HK-2 (cell line): Measurements from ENCODE around the gene SPTB.

Experiments used
- DNase-seq: peaks from one replicate; pipeline ENCODE4 v3.0.0-alpha.2; 2018; ENCODE audit not compliant: unreplicated experiment

SPTB gene

DNA sequence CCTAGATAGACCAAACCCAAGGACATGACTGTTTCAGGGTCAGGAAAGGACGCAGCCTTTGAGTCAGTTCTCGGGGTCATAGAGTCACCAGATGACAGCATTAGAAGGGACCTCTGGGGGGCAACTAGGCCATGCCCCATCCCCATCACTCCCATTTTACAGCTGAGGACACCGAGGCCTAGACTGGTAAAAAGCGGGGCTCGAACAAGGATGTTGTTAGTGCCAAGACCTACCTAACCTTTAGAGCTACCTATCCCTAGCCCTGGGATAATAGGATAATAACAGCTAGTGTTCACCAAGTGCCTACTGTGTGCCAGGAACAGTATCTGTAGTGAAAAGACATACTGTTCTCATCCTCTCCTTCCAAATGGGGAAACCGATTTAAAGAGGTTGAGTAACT lies 126.8 kb downstream of the SPTB start:
- DNase-seq: no peak

DNA sequence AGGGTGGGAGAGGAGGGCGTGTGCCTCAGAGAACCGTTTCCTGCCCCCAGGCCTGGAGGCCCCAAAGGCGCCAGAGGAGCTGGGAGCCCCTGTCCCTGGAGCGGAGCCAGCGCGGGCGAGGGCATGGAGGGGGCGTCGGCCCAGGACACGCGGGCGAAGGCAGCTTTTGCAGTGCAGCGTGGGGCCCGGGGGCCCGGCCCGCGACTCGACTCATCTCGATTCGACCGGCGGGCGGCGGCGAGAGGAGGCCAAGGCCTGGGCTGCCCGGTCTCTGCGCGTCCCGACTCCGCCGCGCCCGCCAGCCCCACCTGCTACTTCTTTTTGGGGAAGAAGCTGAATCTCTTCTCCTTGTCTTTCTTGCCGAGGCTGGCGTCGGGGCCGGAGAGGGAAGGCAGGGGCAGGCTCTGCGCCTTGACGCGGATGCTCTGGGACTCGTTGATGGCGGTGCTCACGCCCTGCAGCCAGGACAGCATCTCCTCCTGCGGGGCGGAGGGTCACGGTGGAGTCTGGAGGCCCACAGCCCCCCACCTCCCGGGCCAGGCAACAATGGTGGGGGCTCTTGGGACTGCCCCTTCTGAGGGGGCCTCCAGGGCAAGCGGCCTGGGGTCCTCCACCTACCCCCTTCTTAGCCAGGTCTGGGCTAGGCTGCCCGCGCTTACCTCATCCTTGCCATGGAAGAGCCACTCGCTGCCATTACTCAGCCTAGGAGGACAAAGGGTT lies 130.6 kb downstream of the SPTB start:
- no peak for DNase-seq

DNA sequence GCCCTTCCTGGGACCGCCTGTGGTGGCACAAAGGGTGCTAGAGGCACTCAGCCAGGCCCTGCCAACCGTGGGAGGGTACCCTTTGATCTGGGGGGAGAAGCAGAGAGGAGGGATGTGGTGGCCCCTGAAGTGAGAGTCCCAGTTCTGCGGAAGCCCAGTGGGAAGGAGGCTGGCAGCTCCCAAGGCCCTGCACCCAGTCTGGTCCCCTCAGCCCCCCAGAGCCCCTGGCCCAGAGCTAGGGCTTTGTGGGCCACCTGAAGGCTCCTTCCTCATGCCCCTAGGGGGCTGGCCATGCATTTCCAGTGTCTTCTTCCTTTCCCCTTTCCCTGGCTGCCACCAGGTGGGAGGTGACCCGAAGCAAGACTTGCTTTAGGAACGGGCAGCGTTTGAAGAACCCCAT lies 131.2 kb downstream of the SPTB start:
- DNase-seq: no peak

DNA sequence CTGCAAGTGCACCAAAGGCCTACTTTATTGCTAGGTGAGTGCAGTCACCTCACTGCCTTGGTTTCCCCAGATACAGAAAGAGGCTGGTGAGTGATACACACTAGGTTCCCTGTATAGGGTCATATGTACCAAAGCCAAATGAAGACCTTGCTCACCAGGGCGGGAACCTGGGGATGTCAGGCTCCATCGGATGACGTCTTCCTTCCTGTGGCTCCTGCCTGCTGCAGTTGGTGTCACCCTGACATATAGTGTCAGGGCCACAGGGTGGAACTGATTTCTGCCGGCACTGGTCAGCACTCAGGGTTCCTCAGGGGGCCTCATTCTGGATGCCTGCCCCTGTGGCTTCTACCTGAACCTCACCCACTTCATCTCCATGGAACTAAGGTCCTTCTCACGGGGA lies 132.4 kb downstream of the SPTB start:
- DNase-seq: no peak

DNA sequence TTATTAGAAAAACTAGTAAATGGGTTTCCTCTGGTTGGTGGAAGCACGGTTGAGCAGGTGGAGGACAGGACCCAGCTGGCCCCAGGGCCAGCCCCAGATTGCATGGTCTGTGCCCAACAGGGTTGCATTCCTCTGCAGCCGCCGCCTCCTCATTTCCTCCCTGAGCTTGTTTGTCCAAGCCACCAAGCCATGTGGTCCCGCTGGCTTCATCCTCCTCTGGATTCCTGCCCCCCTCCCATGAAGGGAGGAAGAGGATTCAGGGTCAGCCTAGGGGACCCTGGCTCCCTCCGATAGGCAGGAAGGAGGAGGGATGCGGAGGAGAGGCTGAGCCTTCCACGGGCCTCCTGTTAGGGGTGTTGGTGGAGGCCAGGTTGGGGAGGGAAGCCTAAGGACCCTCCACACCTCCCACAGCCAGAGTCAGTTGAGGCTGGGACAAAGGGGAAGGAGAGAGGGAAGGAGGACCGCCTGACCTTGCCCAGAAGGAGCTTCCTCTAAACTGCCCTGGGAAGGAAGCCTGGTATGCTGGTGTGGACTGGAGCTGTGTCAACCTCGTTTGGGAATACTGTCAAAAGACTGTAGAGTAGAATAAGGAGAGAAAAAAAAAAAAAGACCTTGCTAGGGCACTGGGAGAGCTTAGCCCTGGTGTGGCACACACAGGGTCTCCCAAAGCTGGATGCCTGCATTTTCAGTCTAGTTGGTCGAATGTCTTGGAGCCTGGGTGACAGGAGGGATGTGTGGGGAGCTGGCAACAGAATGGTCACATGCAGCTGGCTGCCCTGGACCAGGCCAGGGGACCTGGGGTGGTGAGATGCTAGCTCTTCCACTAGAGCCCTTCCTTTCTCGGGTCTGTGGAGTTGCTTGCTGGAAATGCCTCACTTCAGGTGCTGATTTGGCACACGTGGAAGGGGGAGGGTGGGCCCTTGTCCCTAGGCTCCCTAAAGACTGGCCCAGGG lies 133.1 kb downstream of the SPTB start:
- DNase-seq: no peak

DNA sequence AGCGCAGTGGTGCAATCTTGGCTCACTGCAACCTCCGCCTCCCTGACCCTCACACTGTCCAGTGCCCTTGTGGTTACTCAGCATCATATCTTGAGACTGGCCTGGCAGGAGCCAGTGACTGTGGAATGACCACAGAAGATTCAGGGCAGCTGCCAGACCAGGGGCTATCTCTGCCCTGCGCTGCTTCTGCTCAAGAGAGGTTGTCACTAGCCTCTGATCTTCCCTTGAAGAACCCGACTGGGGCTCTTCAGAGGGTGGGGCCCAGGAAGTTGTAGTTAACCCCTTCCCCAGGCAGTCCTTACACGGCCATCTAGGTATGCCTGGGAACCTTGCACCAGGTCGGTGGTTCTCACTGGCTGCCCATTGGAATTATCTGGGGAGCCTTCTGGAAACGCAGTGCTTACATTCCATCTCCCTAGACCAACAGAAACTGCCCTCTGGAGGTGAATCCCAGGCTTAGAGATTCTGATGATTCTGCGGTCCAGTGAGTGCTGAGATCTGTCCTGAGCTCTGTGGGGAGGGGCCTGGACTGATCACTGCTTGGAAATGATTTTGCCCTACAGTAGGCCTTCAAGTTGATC lies 134.1 kb downstream of the SPTB start:
- DNase-seq: no peak

DNA sequence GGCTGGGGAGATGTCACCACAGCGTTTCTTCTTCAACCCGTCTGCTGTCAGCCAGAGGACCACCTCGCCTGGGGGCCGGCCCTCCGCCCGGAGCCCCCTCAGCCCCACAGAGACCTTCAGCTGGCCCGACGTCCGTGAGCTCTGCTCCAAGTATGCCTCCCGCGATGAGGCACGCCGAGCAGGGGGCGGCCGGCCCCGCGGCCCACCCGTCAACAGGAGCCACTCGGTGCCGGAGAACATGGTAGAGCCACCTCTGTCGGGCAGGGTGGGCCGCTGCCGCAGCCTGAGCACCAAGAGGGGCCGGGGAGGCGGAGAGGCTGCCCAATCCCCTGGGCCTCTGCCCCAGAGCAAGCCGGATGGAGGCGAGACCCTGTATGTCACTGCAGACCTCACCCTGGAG lies 136.6 kb downstream of the SPTB start:
- DNase-seq: no peak

DNA sequence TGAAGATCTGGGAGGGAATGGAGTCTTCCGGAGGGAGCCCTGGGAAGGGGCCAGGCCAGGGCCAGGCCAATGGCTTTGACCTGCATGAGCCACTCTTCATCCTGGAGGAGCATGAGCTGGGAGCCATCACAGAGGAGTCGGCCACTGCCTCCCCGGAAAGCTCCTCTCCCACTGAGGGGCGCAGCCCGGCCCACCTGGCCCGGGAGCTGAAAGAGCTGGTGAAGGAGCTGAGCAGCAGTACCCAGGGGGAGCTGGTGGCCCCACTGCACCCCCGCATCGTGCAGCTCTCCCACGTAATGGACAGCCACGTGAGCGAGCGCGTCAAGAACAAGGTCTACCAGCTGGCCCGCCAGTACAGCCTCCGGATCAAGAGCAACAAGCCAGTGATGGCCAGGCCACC lies 137.7 kb downstream of the SPTB start:
- no peak for DNase-seq

DNA sequence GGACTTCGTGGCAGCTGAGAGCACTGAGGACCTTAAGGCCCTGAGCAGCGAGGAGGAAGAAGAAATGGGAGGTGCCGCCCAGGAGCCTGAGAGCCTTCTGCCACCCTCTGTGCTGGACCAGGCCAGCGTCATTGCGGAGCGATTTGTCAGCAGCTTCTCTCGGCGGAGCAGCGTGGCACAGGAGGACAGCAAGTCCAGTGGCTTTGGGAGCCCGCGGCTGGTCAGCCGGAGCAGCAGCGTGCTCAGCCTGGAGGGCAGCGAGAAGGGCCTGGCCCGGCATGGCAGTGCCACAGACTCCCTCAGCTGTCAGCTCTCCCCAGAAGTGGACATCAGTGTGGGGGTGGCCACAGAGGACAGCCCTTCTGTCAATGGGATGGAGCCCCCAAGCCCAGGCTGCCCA lies 138.5 kb downstream of the SPTB start:
- DNase-seq: no peak

DNA sequence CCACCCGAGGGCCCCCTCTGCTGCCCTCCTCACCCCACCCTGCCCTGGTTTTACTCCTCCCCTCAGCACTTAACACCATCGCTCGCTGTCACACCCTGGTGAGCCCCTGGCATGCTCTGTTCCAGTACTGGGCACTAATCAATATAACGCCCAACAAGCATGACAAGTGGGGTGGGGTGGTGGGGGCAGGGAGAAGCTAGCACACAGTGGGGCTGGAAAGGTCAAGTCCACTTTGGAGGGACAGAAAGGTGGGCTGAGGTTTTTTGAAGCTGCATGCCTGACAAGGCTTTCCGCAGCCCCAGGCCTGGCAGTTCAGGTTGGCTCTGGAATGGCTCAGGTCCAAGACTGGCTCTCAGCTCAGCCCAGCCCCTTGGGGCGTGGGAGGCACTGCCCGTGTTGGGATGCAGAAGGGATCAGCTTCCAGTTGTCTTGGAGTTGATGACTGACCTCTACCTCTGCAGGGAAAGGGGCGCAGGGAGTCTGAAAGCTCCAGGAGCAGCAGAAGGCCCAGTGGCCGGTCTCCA lies 141.4 kb downstream of the SPTB start:
- DNase-seq: no peak

DNA sequence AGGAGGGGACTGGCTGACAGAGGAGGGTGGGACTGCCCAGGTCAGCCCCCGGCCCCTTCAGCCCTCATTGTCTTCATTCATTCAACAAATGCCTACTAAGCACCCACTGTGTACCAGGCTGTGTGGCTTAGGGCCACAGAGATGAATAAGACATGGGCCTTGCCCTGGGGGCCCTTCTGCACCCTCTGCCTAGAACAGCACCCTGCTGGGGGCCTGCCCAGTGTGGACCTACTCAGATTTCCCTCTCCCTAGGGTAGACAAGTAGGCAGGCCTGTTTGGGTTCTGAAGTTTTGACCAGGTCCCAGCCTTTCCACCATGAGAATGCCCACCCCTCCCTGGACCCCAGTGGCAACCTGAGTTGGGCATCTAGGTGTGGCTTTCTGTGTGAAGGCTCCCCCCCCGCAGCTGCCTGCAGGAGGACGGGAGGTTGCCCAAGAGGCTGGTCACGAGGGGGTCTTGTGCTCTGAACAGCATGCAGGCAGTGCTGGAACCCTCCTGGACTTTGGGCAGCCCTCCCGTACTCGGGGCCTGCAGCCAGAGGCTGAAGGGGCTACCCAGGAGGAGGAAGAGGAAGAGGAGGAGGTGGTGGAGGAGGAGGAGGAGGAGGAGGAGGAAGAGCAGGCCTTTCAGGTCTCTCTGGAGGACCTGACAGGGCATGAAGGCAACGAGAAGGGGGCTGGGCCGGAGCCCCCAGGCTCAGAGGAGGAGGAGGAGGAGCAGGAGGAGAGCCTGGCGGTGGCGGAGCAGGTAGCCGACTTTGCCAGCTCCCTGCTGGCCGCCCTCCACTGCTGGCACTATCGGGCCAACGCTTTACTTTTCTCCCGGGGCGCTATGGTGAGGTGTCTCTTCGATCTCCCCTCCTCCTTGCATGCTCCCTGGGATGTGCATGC lies 142.1 kb downstream of the SPTB start:
- DNase-seq: no peak

DNA sequence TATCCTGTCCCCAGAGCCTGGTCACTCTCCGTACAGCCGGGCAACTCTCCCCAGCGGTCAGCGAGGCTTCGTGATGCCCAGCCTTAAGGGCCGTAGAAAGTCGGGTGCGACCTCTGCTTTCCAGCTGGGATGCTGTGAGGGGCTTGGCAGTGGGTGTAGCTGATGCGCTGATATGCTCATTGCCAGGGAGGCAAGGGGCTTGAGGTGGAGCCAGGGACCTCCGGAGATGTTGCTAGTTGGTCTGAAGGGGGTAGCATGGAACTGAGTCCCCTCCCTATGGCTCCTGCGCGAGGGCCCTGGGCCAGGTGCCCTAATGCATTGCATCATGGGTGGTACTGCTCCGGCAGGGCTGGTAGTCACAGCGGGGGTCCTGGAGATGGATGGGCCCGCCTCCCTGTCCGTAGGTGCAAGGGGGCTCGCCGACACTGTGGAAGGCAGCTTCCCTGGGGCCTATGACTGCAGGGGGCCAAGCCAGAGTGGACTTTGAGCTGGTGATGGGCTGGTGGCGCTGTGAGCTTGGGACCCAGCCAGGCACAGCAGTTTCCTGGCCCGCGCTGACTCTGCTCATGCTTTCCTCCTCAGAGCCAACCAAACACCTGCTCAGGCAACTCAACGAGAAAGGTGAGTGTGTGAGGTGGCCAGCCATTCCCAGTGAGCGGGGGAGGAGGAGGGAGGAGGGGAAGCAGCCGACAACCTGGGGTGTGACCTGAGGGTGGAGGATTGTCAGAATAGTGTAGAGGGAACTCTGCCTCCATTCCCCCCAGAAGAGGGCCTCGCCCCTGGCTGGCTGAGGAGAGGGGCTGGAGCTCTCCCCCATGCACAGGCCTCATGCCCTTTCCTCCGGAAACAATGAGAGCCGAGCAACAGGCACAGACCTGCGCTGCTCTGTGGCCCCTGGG lies 143.2 kb downstream of the SPTB start:
- no peak for DNase-seq

DNA sequence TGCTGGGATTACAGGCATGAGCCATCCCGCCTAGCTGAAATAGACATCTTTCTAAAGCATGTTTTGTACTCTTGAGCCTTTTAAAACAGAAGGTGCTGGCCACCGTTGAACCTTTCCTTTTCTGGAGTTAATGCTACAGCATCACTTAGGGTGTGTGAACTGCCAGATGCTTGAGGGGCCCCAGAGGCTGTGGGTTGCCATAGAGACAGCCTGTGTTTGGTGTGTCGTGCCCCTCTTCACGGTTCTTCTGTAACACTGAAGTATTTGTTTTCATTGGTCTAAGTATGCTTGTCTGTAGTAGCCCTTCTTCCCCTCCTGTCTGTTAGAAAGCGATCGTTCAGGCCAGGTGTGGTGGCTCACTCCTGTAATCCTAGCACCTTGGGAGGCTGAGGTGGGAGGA lies 144.7 kb downstream of the SPTB start:
- no peak for DNase-seq

DNA sequence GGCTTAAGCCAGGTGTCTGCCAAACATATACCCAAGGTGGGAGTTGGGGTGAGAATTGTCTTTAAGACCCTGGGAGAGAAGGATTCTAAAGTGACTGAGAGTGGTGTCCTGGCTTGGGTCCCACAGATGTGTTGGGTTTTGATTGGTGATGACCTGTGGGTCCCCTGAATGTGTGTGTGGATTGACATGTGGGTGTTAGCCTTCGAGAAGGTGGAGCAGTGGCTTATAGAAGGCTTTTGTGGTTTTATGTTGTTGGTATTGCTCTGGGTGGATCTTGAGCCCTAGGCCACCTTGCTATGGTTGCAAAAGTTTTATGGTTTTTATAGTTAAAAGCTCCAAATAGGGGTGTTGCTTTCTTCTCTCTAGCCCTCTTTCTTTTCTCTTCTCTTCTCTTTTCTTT lies 145.8 kb downstream of the SPTB start:
- no peak for DNase-seq

DNA sequence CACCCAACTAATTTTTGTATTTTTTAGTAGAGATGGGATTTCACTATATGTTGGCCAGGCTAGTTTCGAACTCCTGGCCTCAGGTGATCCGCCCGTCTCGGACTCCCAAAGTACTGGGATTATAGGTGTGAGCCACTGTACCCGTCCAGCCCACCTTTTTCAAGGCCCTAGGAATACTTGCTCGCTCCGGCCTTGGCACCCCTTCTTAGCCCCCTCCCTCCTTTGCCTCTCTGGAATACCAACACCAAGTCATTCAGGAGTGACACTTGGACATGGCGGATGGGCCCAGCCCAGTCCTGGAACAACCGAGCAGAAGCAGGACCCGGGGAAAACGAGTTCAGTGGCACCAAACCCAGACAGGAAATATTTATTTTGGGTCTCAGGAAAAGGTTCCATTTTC lies 146.4 kb downstream of the SPTB start:
- DNase-seq: no peak

DNA sequence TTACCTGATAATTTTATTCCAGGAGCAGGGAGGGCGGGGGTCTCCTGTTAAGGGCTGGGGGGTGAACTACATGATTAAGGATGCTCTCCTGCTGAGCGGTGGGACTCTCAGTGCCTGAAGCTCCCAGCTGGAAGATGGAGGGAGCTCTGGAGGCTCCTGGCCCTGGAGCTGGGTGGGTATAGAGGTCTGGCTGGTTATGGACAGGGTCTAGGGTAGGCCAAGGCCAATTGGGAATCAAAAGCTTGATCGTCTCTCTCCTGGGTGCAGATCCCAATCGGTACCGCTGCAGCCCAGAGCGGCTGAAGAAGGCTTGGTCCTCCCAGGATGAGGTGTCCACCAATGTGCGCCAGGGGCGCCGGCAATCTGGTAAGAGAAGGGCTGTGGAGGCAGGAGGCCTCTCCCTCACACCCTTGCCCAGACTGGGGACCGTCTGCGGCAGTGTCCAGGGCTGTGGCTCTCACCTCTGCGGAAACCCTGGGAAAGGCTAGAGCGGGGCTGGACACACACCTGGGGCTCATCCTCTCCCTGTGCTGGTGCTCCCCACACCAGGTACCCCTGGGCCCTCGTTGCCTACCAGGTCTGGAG lies 147.1 kb downstream of the SPTB start:
- no peak for DNase-seq

DNA sequence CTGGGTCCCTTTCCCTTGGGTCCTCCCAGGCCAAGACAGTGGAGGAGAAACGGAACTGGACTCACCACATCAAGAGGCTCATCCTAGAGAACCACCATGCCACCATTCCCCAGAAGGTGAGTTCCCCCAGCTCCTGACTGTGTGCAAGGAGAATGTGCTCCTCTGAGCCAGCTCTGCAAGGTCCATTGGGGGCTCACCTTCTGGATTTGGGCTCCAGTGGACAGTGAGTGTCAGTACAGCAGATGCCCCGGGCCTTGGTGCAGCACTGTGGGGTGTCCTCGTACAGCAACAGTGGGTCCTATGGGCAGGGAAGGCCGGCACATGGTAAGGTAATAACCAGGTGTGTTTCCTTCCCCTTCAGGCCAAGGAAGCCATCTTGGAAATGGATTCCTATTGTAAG lies 147.6 kb downstream of the SPTB start:
- DNase-seq: no peak

DNA sequence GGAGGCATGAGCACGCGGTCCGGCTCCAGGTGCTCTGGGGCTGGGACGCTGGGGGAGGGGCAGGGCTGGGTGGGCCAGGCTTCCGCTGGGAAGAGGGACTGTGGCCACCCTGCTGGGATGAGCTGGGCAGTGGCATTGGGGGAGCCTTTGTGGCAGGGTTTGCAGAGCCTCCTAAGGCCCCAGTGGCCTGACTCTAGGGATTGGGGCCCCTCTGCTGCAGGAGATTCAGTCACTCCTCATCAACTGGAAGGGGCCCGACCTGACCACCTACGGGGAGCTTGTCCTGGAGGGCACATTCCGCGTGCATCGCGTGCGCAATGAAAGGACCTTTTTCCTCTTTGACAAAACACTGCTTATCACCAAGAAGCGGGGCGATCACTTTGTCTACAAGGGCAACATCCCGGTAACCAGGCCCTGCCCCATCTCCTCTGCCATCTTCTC lies 148.5 kb downstream of the SPTB start:
- DNase-seq: no peak

DNA sequence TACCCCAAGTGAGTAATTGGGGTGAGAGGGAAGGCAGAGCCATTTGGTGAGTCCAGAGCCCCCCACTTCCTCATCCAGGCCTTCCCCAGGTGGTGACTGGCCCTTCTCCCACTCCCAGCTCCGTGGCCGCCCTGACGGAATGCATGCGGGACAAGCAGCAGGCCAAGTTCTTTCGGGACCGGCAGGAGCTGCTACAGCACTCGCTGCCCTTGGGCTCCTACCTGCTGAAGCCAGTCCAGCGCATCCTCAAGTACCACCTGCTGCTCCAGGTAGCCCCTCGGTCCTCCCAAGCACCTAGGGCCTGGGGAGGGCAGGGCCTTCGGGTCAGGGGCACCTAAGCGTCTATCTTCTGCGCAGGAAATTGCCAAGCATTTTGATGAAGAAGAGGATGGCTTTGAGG lies 149.0 kb downstream of the SPTB start:
- no peak for DNase-seq

DNA sequence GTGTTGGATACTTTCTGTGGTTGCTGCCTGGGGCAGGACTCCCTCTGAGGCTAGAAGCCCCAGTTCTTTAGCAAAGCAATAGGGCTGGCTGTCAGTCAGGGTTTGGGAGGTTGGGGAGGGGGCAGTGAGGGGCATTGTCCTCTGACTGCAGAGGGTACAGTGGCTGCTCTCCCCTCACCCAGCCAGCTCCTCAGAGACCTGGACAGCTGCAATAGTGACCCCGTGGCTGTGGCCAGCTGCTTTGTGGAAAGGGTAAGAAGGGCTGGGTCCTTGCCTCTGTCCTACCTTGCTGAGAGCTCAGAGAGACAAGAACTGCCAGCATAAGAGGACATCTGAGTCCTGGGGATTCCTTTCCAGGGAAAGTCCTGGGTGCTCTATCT lies 149.7 kb downstream of the SPTB start:
- DNase-seq: no peak
